Midbrain (tissue), 1 donor: ENCODE results near the gene VGLL4.
"Not testable (repeated sequence)": the region's sequence is repeated elsewhere in the genome, so short reads cannot be mapped to it uniquely, and the experiment has no call there.

Experiments
- DNase-seq: peaks from one replicate; lab custom pipeline; 2025; lab: John Stamatoyannopoulos, UW

The VGLL4 gene

GRCh38 chr3:11530153-11530721 lies 113.5 kb downstream of the VGLL4 start:
- DNase-seq = peak; percentile 48

- no peak for DNase-seq
Observed at GRCh38 chr3:11529281-11529680, 114.4 kb downstream of the VGLL4 start.

DNA sequence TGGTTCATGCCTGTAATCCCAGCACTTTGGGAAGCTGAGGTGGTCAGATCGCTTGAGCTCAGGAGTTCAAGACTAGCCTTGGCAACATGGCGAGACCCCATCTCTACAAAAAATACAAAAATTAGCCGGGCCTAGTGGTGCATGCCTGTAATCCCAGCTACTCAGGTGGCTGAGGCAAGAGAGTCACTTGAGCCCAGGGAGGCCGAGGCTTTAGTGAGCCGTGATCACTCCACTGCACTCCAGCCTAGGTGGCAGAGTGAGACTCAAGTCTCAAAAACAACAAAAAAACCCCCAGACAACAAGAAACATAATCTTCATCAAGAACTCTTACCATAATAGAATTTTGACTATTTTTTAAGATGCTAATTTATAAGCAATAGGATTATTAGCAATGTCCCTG lies 117.6 kb downstream of the VGLL4 start:
- DNase-seq = not testable (repeated sequence)

- no peak for DNase-seq
Observed at GRCh38 chr3:11523572-11524101, 120.1 kb downstream of the VGLL4 start.

GRCh38 chr3:11522953-11523571 lies 120.7 kb downstream of the VGLL4 start:
- no peak for DNase-seq

DNA sequence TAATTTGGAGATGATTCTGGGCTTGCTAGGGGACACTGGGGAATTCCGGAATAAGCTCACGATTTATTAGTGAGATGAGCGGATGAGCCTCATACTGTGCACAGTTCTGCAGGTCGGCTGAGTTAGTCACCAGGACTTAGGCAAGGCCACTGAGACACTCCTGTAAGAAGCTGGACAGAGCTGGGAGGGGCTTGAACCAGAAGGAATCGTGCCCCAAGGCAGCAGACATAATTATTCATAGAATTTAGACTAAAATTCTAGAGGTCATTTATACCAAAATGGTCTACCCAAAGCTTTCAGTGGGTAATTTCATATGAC lies 121.4 kb downstream of the VGLL4 start:
- no peak for DNase-seq

DNA sequence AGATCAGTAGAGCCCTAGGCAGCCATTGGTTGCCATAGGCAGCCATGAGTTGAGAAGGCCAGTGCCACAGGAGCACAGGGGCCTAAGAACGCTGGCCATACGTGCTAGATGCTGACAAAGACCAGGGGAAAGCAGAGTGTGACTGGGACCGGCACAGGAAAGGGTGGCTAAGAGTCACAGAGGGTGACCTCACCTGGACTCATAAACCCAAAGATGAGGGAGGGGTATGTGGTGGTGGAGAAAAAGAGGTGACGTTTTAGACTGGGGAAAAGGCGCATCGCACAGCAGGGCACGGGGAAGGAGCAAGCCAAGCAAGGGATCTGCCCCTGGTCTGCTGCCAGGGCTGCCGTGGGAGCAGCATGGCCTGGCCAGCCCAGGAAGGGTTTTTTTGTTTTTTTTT lies 122.5 kb downstream of the VGLL4 start:
- DNase-seq = no peak

DNA sequence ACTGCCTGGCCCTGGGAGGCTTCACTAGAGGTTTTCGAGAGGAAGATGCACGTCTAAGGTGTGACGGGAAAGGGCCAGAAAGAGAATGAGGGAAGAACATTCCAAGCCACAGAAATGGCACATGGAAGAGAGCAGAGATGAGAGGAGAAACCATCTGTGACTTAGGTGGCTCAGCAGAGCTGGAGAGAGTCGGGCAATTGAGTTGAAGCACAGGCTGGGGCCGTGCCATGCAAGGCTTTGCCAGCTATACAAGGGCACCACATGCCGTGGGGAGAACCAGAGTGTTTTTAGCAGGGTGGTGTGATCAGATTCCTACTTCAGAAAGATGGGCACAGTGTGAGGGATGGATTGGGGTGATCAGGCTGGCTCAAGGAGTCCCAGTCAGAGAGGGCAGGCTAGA lies 126.1 kb downstream of the VGLL4 start:
- DNase-seq = no peak

GRCh38 chr3:11514191-11514821 lies 129.4 kb downstream of the VGLL4 start:
- no peak for DNase-seq

- no peak for DNase-seq
Observed at GRCh38 chr3:11513817-11514135, 129.9 kb downstream of the VGLL4 start.

DNA sequence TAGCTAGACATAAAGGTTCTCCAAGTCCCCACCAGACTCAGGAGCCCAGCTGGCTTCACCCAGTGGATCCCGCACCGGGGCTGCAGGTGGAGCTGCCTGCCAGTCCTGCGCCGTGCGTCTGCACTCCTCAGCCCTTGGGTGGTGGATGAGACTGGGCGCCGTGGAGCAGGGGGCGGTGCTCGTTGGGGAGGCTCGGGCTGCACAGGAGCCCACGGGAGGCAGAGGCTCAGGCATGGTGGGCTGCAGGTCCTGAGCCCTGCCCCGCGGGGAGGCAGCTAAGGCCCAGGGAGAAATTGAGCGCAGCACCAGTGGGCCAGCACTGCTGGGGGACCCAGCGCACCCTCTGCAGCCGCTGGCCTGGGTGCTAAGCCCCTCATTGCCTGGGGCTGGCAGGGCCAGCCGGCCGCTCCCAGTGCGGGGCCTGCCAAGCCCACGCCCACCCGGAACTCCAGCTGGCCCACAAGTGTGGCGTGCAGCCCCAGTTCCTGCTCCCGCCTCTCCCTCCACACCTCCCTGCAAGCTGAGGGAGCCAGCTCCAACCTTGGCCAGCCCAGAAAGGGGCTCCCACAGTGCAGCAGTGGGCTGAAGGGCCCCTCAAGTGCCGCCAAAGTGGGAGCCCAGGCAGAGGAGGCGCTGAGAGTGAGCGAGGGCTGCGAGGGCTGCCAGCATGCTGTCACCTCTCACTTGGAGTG lies 130.4 kb downstream of the VGLL4 start:
- not testable (repeated sequence) for DNase-seq

DNA sequence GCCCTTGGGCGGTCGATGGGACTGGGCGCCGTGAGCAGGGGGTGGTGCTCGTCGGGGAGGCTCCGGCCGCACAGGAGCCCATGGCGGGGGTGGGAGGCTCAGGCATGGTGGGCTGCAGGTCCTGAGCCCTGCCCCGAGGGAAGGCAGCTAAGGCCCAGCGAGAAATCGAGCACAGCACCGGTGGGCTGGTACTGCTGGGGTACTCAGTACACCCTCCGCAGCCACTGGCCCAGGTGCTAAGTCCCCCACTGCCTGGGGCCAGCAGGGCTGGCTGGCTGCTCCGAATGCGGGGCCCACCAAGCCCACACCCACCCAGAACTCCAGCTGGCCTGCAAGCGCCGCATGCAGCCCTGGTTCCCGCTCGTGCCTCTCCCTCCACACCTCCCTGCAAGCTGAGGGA lies 132.1 kb downstream of the VGLL4 start:
- not testable (repeated sequence) for DNase-seq

DNA sequence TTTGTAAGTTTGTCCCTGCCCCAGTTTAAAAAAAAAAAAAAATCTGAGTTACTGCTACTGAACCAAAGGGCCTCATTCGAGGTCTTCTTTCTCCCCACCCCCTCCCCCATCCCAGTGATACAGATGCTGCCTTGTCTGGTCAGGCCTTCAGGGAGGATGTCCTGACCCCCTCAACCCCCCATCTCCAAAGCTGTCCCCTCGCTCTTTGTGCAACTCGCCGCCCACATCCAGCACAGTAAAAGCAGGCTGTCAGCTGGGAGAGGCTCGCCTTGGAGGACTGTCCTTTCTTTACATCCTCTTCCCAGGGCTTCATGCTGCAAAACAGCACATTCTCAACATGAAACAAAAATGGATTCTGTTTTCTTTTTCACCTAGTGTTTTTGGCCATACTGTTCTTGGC lies 133.4 kb downstream of the VGLL4 start:
- no peak for DNase-seq

GRCh38 chr3:11510001-11510340 lies 133.7 kb downstream of the VGLL4 start:
- no peak for DNase-seq

GRCh38 chr3:11509173-11510000 lies 134.3 kb downstream of the VGLL4 start:
- DNase-seq = peak; percentile 23

DNA sequence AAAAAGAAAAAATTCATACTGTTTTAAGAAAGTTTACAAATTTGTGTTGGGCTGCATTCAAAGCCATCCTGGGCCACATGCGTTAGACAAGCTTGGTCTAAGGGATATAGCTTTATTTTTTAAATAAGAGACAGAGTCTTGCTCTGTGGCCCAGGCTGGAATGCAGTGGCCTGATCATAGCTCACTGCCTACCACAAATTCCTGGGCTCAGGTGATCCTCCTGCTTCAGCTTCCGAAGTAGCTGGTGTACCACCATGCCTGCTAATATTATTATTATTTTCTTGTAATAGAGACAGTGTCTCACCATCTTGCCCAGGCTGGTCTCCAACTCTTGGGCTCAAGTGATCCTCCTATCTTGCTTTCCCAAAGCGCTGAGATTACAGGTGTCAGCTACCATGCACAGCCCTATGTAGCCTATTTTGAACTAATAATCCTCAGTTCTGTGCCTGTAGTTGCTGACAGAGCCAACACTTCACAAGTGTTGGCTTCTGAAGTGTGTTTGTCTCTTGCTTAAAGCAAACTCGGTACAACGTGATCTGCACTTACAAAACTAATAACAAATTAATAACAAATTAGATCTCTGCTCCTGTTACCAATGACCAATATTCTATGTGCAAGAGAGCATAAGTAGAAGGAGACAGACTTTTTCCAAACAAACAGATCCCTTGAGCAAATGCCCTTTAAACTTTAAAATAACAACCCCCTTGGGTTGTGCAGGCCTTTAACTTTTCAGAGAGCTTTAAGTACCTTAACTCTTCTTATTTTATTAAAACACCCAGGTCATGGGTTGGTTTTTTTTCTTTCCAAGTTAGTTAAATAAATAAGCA lies 135.2 kb downstream of the VGLL4 start:
- no peak for DNase-seq

DNA sequence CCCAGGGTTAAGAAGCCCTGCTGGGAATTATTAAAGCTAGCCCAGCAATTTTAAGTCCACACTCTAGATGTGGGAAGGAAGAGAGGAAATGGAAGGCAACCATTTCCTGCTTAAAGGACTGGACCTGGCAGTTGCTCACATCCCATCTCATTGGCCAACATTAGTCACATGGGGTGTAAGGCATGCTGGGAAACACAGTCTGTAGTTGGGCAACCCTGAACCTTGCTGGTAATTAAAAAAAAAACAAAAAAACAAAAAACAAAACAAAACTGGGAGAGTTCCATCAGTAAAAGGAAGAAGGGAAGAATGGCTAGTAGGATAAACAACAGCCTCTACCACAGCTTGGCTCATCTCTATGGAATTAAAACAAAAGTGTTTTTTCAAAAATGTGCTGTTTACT lies 136.0 kb downstream of the VGLL4 start:
- no peak for DNase-seq
